ENCODE results near the gene SCD5.

The SCD5 gene

GRCh38 chr4:82630079-82630478, 168.5 kb downstream of the SCD5 start:
- no peak for DNase-seq (ENCODE audit: low read depth, low spot score)

GRCh38 chr4:82629238-82630000, 169.2 kb downstream of the SCD5 start:
- no peak for DNase-seq (ENCODE audit: low read depth, low spot score)

- no peak for DNase-seq (ENCODE audit: low read depth, low spot score)
These were observed 172.2 kb downstream of the SCD5 start for GRCh38 chr4:82626251-82626868.

- DNase-seq (ENCODE audit: low read depth, low spot score), result no peak
These were observed 173.8 kb downstream of the SCD5 start for GRCh38 chr4:82624819-82625218.

GRCh38 chr4:82623121-82623683, 175.4 kb downstream of the SCD5 start:
- no peak for DNase-seq (ENCODE audit: low read depth, low spot score)

GRCh38 chr4:82621251-82621650, 177.3 kb downstream of the SCD5 start:
- DNase-seq (ENCODE audit: low read depth, low spot score), result no peak

- DNase-seq (ENCODE audit: low read depth, low spot score), result no peak
These were observed 178.4 kb downstream of the SCD5 start for GRCh38 chr4:82620126-82620735.

- DNase-seq (ENCODE audit: low read depth, low spot score), result no peak
These were observed 180.4 kb downstream of the SCD5 start for GRCh38 chr4:82618103-82618720.

GRCh38 chr4:82614838-82615449, 183.7 kb downstream of the SCD5 start:
- no peak for DNase-seq (ENCODE audit: low read depth, low spot score)

- no peak for DNase-seq (ENCODE audit: low read depth, low spot score)
These were observed 185.5 kb downstream of the SCD5 start for GRCh38 chr4:82613121-82613520.

- DNase-seq (ENCODE audit: low read depth, low spot score), result no peak
These were observed 186.6 kb downstream of the SCD5 start for GRCh38 chr4:82611982-82612381.

- no peak for DNase-seq (ENCODE audit: low read depth, low spot score)
These were observed 187.1 kb downstream of the SCD5 start for GRCh38 chr4:82611527-82611926.

- no peak for DNase-seq (ENCODE audit: low read depth, low spot score)
These were observed 188.6 kb downstream of the SCD5 start for GRCh38 chr4:82610041-82610440.

- no peak for DNase-seq (ENCODE audit: low read depth, low spot score)
These were observed 192.0 kb downstream of the SCD5 start for GRCh38 chr4:82606622-82607021.

GRCh38 chr4:82604522-82604921, 194.1 kb downstream of the SCD5 start:
- no peak for DNase-seq (ENCODE audit: low read depth, low spot score)

- DNase-seq (ENCODE audit: low read depth, low spot score), result no peak
These were observed 197.2 kb downstream of the SCD5 start for GRCh38 chr4:82601242-82602015.

GRCh38 chr4:82599336-82599735, 199.3 kb downstream of the SCD5 start:
- no peak for DNase-seq (ENCODE audit: low read depth, low spot score)

- DNase-seq (ENCODE audit: low read depth, low spot score), result no peak
These were observed 204.1 kb downstream of the SCD5 start for GRCh38 chr4:82594456-82594855.

- DNase-seq (ENCODE audit: low read depth, low spot score), result no peak
These were observed 205.2 kb downstream of the SCD5 start for GRCh38 chr4:82593411-82593810.

GRCh38 chr4:82592639-82593038, 206.0 kb downstream of the SCD5 start:
- no peak for DNase-seq (ENCODE audit: low read depth, low spot score)

GRCh38 chr4:82591592-82591991, 207.0 kb downstream of the SCD5 start:
- no peak for DNase-seq (ENCODE audit: low read depth, low spot score)

All from smooth muscle cell of the brain vasculature (primary cell).